Suppressor macrophage (primary cell): Measurements from ENCODE around the gene NOS1.

Source experiments
- DNase-seq, 4 experiments: peaks; one replicate each; pipeline ENCODE4 v3.0.0-alpha.2; 2020 to 2022

The NOS1 gene

GRCh38 chr12:117329756-117330155 lies 31.7 kb downstream of the NOS1 start:
- DNase-seq: no peak

DNA sequence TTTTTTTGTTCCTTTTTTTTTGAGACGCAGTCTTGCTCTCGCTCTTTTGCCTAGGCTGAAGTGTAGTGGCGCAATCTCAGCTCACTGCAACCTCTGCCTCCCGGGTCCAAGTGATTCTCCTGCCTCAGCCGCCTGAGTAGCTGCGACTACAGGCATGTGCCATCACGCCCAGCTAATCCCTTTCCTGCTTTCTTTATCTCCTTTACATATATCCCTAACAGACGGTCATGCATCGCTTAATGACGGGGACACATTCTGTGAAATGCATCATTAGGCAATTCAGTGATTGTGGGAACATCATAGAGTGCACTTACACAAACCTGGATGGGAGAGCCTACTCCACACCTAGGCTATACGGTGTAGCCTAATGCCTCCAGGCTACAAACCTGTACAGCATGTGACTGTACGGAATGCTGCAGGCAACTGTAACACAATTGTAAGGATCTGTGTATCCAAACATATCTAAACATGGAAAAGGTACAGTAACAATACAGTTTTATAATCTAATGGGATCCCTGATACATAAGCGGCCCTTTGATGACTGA lies 32.8 kb downstream of the NOS1 start:
- no peak for DNase-seq

DNA sequence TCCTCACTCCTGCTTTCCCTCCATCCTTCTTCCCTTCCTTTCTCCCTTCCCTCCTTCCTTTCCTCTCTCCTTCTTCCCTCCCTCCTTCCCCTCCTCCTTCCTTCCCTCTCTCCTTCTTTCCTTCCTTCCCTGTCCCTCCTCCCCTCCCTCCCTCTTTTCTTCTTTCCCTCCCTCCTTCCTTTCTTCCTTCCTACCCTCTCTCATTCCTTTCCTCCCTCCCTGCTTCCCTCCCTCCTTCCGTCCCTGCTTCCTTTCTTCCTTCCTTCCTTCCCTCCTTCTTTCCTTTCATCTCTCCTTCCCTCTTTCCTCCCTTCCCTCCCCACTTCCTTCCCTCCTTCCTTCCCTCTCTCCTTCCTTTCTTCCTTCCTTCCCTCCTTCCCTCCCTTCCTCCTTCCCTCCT lies 39.0 kb downstream of the NOS1 start:
- no peak for DNase-seq

DNA sequence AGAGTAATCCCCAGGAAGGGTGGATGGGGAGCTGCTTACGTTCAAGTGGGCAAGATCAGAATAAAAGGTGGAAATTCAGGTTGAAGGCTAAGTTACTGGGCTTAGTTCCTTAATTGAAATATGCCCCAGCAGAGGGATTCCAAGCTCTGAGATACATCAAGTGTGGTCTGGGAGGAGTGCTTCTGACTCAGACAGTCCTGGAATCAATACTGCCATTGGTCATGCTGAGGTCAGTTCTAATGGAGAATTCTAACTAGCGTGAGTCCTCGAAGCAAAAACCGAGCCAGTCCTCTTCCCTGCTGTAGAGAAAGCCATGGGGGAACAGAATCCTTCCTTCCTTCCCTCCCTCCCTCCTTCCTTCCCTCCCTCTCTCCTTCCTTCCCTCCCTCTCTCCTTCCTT lies 39.9 kb downstream of the NOS1 start:
- DNase-seq: no peak

DNA sequence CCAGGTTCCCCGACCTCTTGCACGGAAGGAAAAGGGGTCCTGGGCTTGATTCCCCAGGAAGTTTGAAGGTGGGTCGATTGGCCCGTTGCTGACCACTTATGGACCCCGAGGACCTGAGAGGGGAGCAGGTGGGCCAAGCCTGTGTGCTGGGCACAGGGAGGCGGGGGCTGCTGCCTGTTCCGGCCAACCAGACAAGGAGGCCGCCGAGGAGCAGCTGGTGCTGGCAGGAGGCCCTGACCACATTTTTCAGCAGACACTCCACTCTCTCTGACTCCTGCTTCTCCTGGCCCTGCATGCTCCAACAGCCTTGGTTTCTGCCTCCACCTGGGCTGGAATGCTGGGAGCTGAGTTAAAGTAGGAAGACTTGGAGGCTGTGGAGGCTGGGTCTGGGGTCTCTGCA lies 42.8 kb downstream of the NOS1 start:
- DNase-seq: no peak

GRCh38 chr12:117316336-117316735 lies 45.1 kb downstream of the NOS1 start:
- no peak for DNase-seq

GRCh38 chr12:117313926-117314325 lies 47.5 kb downstream of the NOS1 start:
- DNase-seq: peak; percentile 28 to 67 (median 50)

GRCh38 chr12:117312770-117313169 lies 48.7 kb downstream of the NOS1 start:
- DNase-seq: no peak

GRCh38 chr12:117309276-117309925 lies 52.0 kb downstream of the NOS1 start:
- no peak for DNase-seq

- no peak for DNase-seq
These were observed 61.3 kb downstream of the NOS1 start for GRCh38 chr12:117300174-117300573.

GRCh38 chr12:117298648-117299225 lies 62.7 kb downstream of the NOS1 start:
- no peak for DNase-seq

DNA sequence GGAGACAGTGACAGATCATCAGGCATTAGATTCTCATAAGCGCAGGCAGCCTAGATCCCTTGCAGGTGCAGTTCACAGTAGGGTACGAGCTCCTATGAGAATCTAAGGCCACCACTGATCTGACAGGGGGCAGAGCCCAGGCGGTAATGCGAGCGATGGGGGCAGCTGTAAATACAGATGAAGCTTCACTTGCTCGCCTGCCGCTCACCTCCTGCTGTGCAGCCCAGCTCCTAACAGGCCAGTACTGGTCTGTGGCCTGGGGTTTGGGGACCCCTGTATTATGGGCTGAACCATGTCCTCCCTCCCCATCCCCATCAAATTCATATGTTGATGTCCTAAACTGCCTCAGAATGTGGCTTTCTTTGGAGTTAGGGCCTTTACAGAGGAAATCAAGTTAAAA lies 63.2 kb downstream of the NOS1 start:
- no peak for DNase-seq

DNA sequence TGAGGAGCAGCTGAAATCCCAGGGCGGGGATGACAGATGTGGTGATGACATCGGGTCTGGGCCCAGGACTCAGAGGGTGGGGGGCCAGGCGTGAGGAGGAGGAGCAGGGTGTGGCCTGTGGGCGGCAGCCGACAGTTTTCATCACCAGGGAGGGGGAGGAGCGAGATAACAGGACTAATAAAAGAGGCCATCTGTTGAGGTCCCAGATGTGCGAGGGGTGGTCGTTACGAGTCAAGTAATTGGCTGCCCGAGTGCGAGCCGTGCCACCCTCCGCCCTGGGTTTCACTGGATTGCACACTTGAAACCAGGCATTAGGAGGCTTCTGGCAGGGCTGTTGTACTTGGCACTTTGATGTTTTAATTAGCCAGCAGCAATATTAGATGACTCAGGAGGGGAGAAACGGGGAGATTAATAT lies 67.2 kb downstream of the NOS1 start:
- no peak for DNase-seq

DNA sequence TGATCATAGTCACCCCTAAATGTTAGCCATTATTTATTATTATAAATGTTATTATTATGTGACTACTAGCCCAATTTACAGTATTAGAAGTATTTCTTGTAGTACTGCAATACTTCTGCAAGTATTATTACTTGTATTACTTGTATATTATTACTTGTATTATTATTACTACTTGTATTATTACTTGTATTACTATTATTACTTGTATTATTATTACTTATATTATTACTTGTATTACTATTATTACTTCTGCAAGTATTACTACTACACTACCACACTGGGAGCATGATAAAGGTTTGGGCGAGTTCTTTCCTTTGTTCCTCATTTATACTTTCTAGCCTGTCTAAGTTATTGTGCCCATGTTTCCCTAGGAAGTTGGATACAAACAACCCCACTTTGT lies 67.9 kb downstream of the NOS1 start:
- DNase-seq: no peak

- no peak for DNase-seq
These were observed 68.7 kb downstream of the NOS1 start for GRCh38 chr12:117292688-117293087.

- no peak for DNase-seq
These were observed 77.3 kb downstream of the NOS1 start for GRCh38 chr12:117284140-117284539.

DNA sequence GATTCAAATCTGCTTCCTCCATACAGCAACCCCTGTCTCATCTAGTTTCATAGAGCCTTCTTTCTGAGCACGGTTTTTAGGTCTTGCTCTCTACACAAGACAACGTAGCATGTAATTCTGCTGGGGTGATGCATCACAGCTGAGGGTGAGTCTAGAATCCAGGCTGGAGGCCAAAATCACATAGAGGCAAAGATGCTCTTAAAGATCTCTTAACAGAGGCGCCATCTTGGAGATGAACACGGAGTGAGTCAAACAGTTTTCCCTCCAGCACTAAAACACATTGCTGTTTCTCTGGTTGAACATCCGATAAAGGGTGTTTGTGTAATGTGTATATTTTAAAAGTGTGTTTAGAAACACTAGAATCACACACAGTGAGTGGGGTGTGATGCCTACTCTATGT lies 78.9 kb downstream of the NOS1 start:
- DNase-seq: no peak

DNA sequence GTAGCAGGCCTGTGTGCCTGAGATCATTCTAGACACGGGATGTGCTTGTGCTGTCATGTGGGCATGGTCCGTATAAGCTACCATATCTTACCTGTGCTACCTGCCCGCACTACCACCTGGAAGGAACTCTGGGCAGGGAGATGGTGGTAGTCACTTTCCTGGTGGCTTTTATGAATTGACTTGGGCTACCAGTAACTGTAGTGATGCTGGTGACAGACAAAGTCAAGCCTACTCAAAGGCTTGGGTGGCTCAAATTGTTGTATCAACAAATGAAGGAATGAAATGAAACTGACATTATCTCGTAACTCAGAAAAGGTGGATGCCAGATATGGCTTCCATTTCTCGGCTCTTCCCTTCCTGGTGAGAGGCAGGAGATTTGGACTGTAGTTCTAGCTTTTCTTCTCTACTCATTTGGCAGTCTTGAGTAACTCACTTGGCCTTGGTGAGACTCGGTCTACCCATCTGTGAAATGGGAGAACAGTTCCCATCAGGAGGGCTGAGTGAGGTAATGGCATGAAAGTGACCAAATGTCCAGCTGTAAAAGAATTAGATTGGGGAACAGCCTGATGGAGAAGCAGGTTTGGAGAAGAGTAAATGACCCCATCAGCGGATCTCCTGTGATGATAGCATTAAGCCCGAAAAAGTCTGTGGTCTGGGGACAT lies 81.3 kb downstream of the NOS1 start:
- no peak for DNase-seq

GRCh38 chr12:117279606-117280005 lies 81.8 kb downstream of the NOS1 start:
- no peak for DNase-seq

DNA sequence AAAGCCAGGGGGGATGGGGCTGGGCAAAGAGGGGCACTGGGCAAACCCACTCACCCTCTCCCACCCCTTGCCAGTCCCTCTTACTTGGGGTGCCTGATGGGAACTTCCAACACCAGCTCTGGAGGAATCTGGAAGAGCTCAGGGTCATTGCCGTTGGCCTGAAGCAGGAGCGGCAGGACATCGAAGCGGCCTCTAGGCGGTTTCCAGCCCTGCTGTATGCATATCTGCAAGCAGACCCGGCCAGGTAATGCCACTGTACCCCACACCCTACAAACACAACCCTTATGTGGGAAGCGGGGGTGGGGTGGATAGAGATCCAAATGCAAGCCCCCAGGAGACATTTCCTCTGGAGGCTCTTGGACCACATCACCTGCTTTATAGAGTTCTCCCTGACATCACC lies 83.6 kb downstream of the NOS1 start:
- DNase-seq: no peak

GRCh38 chr12:117273091-117273490 lies 88.3 kb downstream of the NOS1 start:
- peak in 3 of 4 experiments; percentile 11 to 28 (median 27) for DNase-seq

GRCh38 chr12:117272690-117273089 lies 88.7 kb downstream of the NOS1 start:
- no peak for DNase-seq

- DNase-seq: no peak
These were observed 98.7 kb downstream of the NOS1 start for GRCh38 chr12:117262749-117263148.

DNA sequence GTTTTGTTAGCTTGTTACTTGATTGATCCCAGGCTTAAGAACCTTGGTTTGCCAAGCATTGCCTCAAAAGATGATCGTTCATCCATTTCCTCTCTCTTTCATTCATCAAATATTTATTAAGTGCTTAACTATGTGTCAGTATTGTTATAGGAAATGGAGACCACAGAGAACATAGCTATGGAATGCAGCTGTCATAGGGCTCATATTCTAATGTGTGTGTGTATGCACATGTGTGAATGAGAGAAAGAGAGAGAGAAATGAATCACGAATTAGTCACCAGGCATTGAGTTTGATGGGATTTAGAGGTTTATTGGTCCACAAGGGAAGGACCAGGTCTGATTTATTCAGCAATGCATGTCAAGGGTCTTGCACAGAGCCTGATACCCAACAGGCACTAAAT lies 100.2 kb downstream of the NOS1 start:
- no peak for DNase-seq
